ENCODE results near the gene FZD10.

The FZD10 gene

DNA sequence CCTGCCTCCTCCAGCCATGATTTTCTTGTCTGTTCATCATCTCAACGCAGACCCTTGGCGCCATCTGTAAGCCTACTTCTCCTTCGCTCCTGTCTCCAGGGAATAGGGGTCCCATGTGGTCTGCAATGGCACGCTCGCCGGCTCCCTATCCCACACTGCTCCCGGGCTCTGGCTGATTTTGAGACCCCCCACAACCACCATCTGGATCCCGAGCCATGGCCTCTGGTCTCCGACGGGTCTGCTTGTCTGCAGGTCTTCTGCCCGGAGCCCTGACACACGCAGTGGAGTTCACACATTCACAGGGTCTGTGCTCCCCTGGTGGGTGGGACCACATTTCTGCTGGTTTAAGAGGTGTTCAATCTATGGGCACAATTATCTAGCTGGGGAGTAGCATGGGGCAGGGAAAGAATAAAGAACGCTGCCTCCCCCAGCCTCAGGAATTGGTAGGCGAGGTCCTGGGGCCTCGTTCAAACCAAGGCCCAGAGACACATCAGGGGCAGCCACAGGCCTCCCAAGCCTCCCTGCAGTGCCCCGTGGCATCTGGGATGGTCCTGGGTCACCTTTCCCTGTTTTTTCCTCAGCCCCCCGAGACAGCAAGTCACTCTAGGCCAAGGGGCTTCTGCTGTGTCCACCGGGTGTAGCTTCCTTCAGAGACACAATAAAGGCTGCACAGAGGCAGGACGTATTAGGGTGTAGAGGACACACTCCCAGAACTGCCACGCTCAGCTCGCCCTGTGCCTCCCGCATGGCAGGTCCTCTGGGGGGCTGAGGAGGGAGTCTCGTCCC lies 21.5 kb downstream of the FZD10 start:
- no peak for DNase-seq

- no peak for DNase-seq
Measured at GRCh38 chr12:130184404-130185090, 22.3 kb downstream of the FZD10 start.

GRCh38 chr12:130185455-130186391 lies 23.5 kb downstream of the FZD10 start:
- no peak for DNase-seq

- DNase-seq: no peak
Measured at GRCh38 chr12:130186651-130187268, 24.5 kb downstream of the FZD10 start.

GRCh38 chr12:130192642-130193345 lies 30.5 kb downstream of the FZD10 start:
- DNase-seq: no peak

DNA sequence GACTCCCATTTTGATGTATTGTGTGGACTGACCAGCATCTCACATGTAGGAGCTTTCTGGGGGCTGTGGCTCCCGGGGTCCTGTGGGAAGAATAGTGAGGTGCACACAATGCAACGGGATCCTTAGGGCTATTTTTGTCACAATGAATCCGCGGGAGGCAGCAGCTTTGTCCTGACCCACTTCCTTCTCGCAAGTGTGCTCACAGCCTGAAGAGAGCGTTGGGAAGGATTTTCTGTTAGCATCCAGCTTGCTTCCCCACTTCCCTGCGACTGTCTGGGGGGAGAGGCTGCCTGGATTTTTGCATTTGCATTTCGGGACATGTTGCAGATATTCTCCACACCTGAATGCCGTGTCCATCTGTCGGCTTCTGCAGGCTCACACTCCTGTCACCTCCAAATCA lies 31.9 kb downstream of the FZD10 start:
- DNase-seq: no peak

GRCh38 chr12:130195369-130195768 lies 33.1 kb downstream of the FZD10 start:
- no peak for DNase-seq

- DNase-seq: no peak
Measured at GRCh38 chr12:130195776-130196175, 33.5 kb downstream of the FZD10 start.

GRCh38 chr12:130196827-130197226 lies 34.6 kb downstream of the FZD10 start:
- no peak for DNase-seq

GRCh38 chr12:130198026-130198662 lies 35.9 kb downstream of the FZD10 start:
- DNase-seq: no peak

DNA sequence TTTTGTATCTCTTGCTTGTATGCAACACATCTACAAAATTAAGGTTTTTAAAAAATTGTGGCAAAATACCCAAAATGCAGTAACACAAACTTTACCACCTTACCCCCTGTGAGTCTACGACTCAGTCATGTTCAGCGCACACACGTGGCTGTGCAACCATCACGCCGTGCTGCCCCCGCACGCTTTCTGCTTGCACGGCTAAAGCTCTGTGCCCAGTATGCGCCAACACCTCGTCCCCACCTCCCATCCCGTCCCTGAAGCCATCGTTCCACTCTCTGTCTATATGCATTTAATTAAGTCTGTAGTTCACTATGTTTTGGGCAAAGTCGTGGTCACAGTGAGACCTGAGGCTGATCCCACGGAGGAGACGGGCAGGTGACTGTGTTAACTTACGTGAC lies 36.4 kb downstream of the FZD10 start:
- DNase-seq: no peak

- DNase-seq: no peak
Measured at GRCh38 chr12:130199581-130200390, 37.5 kb downstream of the FZD10 start.

- DNase-seq: no peak
Measured at GRCh38 chr12:130200445-130200844, 38.2 kb downstream of the FZD10 start.

DNA sequence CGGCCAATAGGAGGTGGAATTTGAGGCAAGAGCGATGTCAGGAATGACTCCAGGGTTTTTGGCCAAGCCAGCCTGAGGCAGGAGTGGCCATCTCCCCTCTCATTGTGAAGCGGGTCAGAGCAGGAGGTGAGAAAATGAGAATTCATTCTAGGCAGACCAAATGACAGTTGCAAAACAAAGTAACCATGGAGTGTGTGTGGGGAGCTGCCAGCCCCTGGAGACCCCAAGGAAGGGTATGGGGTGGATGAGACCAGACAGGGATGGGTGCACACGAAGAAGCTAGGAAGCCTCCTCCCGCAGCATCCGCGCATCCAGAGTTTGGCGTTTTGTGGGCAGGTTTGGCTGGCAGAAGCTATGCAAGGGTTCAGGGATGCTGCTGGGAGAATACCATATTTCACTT lies 38.8 kb downstream of the FZD10 start:
- DNase-seq: no peak

- no peak for DNase-seq
Measured at GRCh38 chr12:130202201-130202600, 39.9 kb downstream of the FZD10 start.

DNA sequence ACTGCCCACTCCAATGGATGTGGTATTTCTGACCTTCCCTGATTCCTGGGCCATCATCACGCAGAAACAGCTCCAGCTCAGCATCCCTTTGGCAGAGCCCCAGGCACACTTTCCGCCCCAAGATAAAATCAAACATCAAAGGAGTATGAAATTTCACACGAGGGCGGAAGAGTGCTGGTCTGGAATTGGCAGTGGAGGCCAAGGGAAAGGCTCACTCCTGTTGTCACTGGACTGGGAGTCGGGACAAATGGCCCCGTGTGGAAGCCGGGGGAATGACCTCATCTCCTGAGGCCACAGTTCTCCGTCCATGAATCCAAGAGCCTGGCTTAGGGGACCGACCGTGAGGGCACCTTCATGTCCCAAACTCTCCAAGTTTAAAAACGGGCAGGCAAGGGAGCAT lies 40.9 kb downstream of the FZD10 start:
- DNase-seq: no peak

GRCh38 chr12:130204541-130204953 lies 42.3 kb downstream of the FZD10 start:
- no peak for DNase-seq

- DNase-seq: no peak
Measured at GRCh38 chr12:130205495-130205894, 43.2 kb downstream of the FZD10 start.

- no peak for DNase-seq
Measured at GRCh38 chr12:130212384-130212989, 50.2 kb downstream of the FZD10 start.

DNA sequence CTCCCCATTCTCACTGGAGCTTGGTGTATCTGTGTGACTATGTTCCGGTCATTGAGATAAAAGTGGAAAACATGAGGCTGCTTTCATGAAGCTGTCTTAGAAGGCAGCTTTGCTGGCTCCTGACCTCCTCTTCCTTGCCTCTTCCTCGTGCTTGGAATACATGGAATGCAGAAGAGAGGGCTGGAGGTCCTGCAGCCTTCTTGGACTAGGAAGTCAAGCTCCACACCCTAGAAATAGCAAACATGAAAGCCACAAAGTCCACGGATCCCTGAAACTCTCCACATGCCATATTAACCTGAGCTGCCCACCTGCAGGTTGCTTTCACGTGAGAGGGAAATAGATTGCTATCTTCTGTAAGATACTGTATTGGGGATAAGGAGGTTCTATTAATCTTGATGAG lies 51.0 kb downstream of the FZD10 start:
- DNase-seq: no peak
